Fibroblast of lung (primary cell): Measurements from ENCODE around the gene CASKIN2. TPM values are rescaled to one million over a fixed set of nuclear protein-coding genes. Genes with fewer than 3 reads are reported as not detected.

ENCODE experiments used
- DNase-seq, 2 donors: peaks; one replicate each; pipeline versions ENCODE4 v3.0.0 to v3.0.0-alpha.2; 2010; ENCODE audit warnings: low read depth in 2 of 2
- H2AFZ ChIP-seq: 2 replicates; pipeline ENCODE4 v1.5.1; 2012; ENCODE audit warnings: low read length, control low read depth, inconsistent platforms
- H3K27ac ChIP-seq: 2 replicates; pipeline ENCODE4 v1.5.1; 2011; ENCODE audit warnings: low read length, control low read depth; ENCODE audit not compliant: insufficient read depth
- H3K27me3 ChIP-seq: 2 replicates; pipeline ENCODE4 v1.5.1; 2011; ENCODE audit warnings: mild to moderate bottlenecking, low read length; ENCODE audit not compliant: control insufficient read depth, insufficient read depth
- H3K36me3 ChIP-seq: 2 replicates; pipeline ENCODE4 v1.5.1; 2011; ENCODE audit warnings: low read length; ENCODE audit not compliant: control insufficient read depth, insufficient read depth
- H3K4me1 ChIP-seq: 2 replicates; pipeline ENCODE4 v1.5.1; 2011; ENCODE audit warnings: low read length; ENCODE audit not compliant: control insufficient read depth, insufficient read depth; ENCODE audit errors: extremely low read depth
- H3K4me2 ChIP-seq: 2 replicates; pipeline ENCODE4 v1.5.1; 2011; ENCODE audit warnings: low read length, control low read depth; ENCODE audit not compliant: insufficient read depth; ENCODE audit errors: extremely low read depth
- H3K4me3 ChIP-seq, 4 experiments: fragments of 200-600 bp in 1 of 4; sonication (generic) in 1 of 4; replicated peaks in 1 of 4; 2 replicates each; pipeline ENCODE4 v1.5.1; 2011 to 2016; ENCODE audit warnings: low read length in 4 of 4, low read depth in 3 of 4, mild to moderate bottlenecking in 3 of 4, control low read depth in 2 of 4, inconsistent platforms in 1 of 4, mixed read lengths in 1 of 4; ENCODE audit not compliant: insufficient read depth in 1 of 4; ENCODE audit errors: control extremely low read depth in 1 of 4
- H3K79me2 ChIP-seq: 2 replicates; pipeline ENCODE4 v1.5.1; 2012; ENCODE audit warnings: mild to moderate bottlenecking, low read length, inconsistent platforms; ENCODE audit not compliant: control insufficient read depth, insufficient read depth
- H3K9ac ChIP-seq: 2 replicates; pipeline ENCODE4 v1.5.1; 2011; ENCODE audit warnings: mild to moderate bottlenecking, low read length, control low read depth; ENCODE audit not compliant: insufficient read depth
- H3K9me3 ChIP-seq: 2 replicates; pipeline ENCODE4 v1.5.1; 2012; ENCODE audit warnings: low read depth, low read length; ENCODE audit not compliant: control insufficient read depth, insufficient read depth
- H4K20me1 ChIP-seq: 2 replicates; pipeline ENCODE4 v1.5.1; 2011; ENCODE audit warnings: low read length; ENCODE audit not compliant: control insufficient read depth, insufficient read depth; ENCODE audit errors: extremely low read depth
- CTCF ChIP-seq, 2 donors: IDR thresholded peaks in 1 of 2; conservative IDR thresholded peaks in 1 of 2; 1 replicate in 1 of 2; 2 replicates in 1 of 2; pipeline ENCODE4 v1.5.1; 2011 to 2012; ENCODE audit warnings: low read length in 2 of 2, control low read depth in 1 of 2, inconsistent platforms in 1 of 2, low read depth in 1 of 2, mild to moderate bottlenecking in 1 of 2
- EZH2 ChIP-seq: IDR thresholded peaks from 2 replicates; pipeline ENCODE4 v1.5.1; 2012; ENCODE audit warnings: low read length, control low read depth, mild to moderate bottlenecking; ENCODE audit errors: missing control alignments
- polyA plus RNA-seq, 2 donors: library from polyadenylated mRNA; depleted of rRNA in 1 of 2; stranded (reverse) in 1 of 2; unstranded in 1 of 2; fragments of >200 nt; gene quantifications; 2 replicates each; pipeline ENCODE4 v1.2.1, GENCODE V29; 2011 to 2012; ENCODE audit warnings: missing spikeins in 1 of 2
- total RNA-seq: library from RNA; depleted of rRNA; stranded (reverse); fragments of >200 nt; gene quantifications from 2 replicates; pipeline ENCODE4 v1.2.1, GENCODE V29; 2014

Gene CASKIN2
- total and polyA plus RNA-seq, 2 donors (not counting 1 experiment from before 2014, with no cell fraction given), result 3.4 to 8.3 TPM

- H4K20me1 ChIP-seq, result no peaks in the 10 kb centered on the region
- peaks cover 4% of the 10 kb centered on the region for H3K36me3 ChIP-seq
- H3K27ac ChIP-seq, result no peak overlapping the region
- H3K79me2 ChIP-seq, result peaks cover 2% of the 10 kb centered on the region
- no peak overlapping the region for H2AFZ ChIP-seq
- DNase-seq, result peak in 1 of 2 donors; percentile 57
- no peaks in the 10 kb centered on the region for H3K27me3 ChIP-seq
- no peak overlapping the region for H3K4me2 ChIP-seq
- no peak overlapping the region for H3K9ac ChIP-seq
- TF ChIP-seq EZH2 (no peak), CTCF (conservative IDR thresholded peaks at IDR 0.05 in 1 of 2, IDR thresholded peaks at IDR 0.05 in 1 of 2; ENCODE audit: low read depth in 1 of 2, low read length in 2 of 2) (no peak)
- no peaks in the 10 kb centered on the region for H3K4me1 ChIP-seq
- no peaks in the 10 kb centered on the region for H3K9me3 ChIP-seq
- no peak overlapping the region for H3K4me3 ChIP-seq
These were observed 3.4 kb downstream of the CASKIN2 start for GRCh38 chr17:75511610-75512575.

GRCh38 chr17:75511270-75511609 is 4.1 kb downstream of the CASKIN2 start:
- no peaks in the 10 kb centered on the region for H3K4me1 ChIP-seq
- H3K27ac ChIP-seq, result no peak overlapping the region
- H4K20me1 ChIP-seq, result no peaks in the 10 kb centered on the region
- H2AFZ ChIP-seq, result no peak overlapping the region
- H3K9me3 ChIP-seq, result no peaks in the 10 kb centered on the region
- peaks cover 7% of the 10 kb centered on the region for H3K36me3 ChIP-seq
- H3K27me3 ChIP-seq, result no peaks in the 10 kb centered on the region
- H3K79me2 ChIP-seq, result peaks cover 2% of the 10 kb centered on the region
- DNase-seq, result no peak
- H3K9ac ChIP-seq, result no peak overlapping the region
- no peak overlapping the region for H3K4me3 ChIP-seq
- TF ChIP-seq CTCF (conservative IDR thresholded peaks at IDR 0.05 in 1 of 2, IDR thresholded peaks at IDR 0.05 in 1 of 2; ENCODE audit: low read depth in 1 of 2, low read length in 2 of 2) (no peak), EZH2 (no peak)
- H3K4me2 ChIP-seq, result no peak overlapping the region

- H4K20me1 ChIP-seq, result no peaks in the 10 kb centered on the region
- no peaks in the 10 kb centered on the region for H3K4me1 ChIP-seq
- no peaks in the 10 kb centered on the region for H3K27me3 ChIP-seq
- no peak overlapping the region for H3K4me2 ChIP-seq
- H3K4me3 ChIP-seq, result no peak overlapping the region
- H3K9me3 ChIP-seq, result no peaks in the 10 kb centered on the region
- TF ChIP-seq CTCF (conservative IDR thresholded peaks at IDR 0.05 in 1 of 2, IDR thresholded peaks at IDR 0.05 in 1 of 2; ENCODE audit: low read depth in 1 of 2, low read length in 2 of 2) (no peak), EZH2 (no peak)
- peaks cover 12% of the 10 kb centered on the region for H3K36me3 ChIP-seq
- no peak overlapping the region for H3K27ac ChIP-seq
- H2AFZ ChIP-seq, result no peak overlapping the region
- no peak overlapping the region for H3K9ac ChIP-seq
- peaks cover 2% of the 10 kb centered on the region for H3K79me2 ChIP-seq
- no peak for DNase-seq
These were observed 5.6 kb downstream of the CASKIN2 start for GRCh38 chr17:75509528-75510258.
